Spleen (tissue), 11 donors: ENCODE measurements around the gene ROR1. TPM values are rescaled to one million over a fixed set of nuclear protein-coding genes. Genes with fewer than 3 reads are reported as not detected.

Experiments
- DNase-seq: peaks from one replicate; pipeline ENCODE4 v3.0.0-alpha.2; 2020
- H3K27ac ChIP-seq, 8 donors: fragments of 200-600 bp; sonication (generic) in 7 of 8; 1 replicate in 4 of 8; 2 replicates in 4 of 8; pipeline versions ENCODE4 v1.5.0 to v1.8.0; 2016 to 2021; ENCODE audit warnings: inconsistent platforms in 4 of 8, mild to moderate bottlenecking in 4 of 8, moderate library complexity in 1 of 8
- H3K27me3 ChIP-seq, 7 donors: fragments of 200-600 bp; sonication (generic) in 6 of 7; replicated peaks in 1 of 7; 1 replicate in 4 of 7; 2 replicates in 3 of 7; pipeline versions ENCODE4 v1.5.0 to v1.8.0; 2016 to 2021; ENCODE audit warnings: inconsistent platforms in 3 of 7, mild to moderate bottlenecking in 1 of 7
- H3K36me3 ChIP-seq, 6 donors: fragments of 200-600 bp; sonication (generic) in 5 of 6; 1 replicate in 4 of 6; 2 replicates in 2 of 6; pipeline versions ENCODE4 v1.5.0 to v1.8.0; 2016 to 2021; ENCODE audit warnings: inconsistent platforms in 2 of 6
- H3K4me1 ChIP-seq, 6 donors: fragments of 200-600 bp; sonication (generic) in 5 of 6; 1 replicate in 3 of 6; 2 replicates in 3 of 6; pipeline versions ENCODE4 v1.5.0 to v1.8.0; 2016 to 2021; ENCODE audit warnings: inconsistent platforms in 3 of 6
- H3K4me3 ChIP-seq, 8 donors: fragments of 200-600 bp; sonication (generic) in 7 of 8; 1 replicate in 4 of 8; 2 replicates in 4 of 8; pipeline versions ENCODE4 v1.5.0 to v1.8.0; 2016 to 2021; ENCODE audit warnings: inconsistent platforms in 4 of 8, mild to moderate bottlenecking in 4 of 8, moderate library complexity in 2 of 8
- H3K9me3 ChIP-seq, 8 donors: fragments of 200-600 bp; sonication (generic) in 7 of 8; 1 replicate in 4 of 8; 2 replicates in 4 of 8; pipeline versions ENCODE4 v1.5.0 to v1.8.0; 2016 to 2021; ENCODE audit warnings: inconsistent platforms in 4 of 8
- POLR2A ChIP-seq, 3 donors: fragments of 450-650 bp; IDR thresholded peaks; one replicate each; pipeline ENCODE4 v1.5.1; 2017; ENCODE audit warnings: antibody characterized with exemption in 3 of 3, mild to moderate bottlenecking in 1 of 3
- POLR2AphosphoS5 ChIP-seq, 3 donors: sonication (generic); formaldehyde crosslinking; IDR thresholded peaks; one replicate each; pipeline ENCODE4 v1.5.1; 2017; ENCODE audit warnings: antibody characterized with exemption in 3 of 3
- WGBS, 5 donors: extraction: QIAGEN DNeasy Blood & Tissue Kit in 3 of 5; methylation state at CpG; one replicate each; pipeline versions ENCODE4 v1.1.5 to v1.1.7; 2013 to 2018; 5-methylcytosine and 5-hydroxymethylcytosine counted together
- intact Hi-C: fragments of 100-400 bp; cut with DNase I; formaldehyde crosslinking; loops from one replicate; pipeline ENCODE4 v1.15.0; 2023; ENCODE audit warnings: low total_unique reads
- polyA plus RNA-seq, 3 donors: library from polyadenylated mRNA; stranded (reverse); fragments of 200-250 nt; gene quantifications; one replicate each; pipeline ENCODE4 v1.2.1, GENCODE V29; 2013
- total RNA-seq, 7 donors: library from RNA; depleted of rRNA in 3 of 7; stranded (reverse); fragments of >200 nt in 3 of 7; fragmentation: NEBNext Ultra II Directional in 4 of 7; extraction: Animal tissue kit (Norgen Biotek cat#: 25700) in 4 of 7; gene quantifications; one replicate each; pipeline versions ENCODE4 v1.1.0 to v1.2.1, GENCODE V29; 2016 to 2021
- TF ChIP-seq, protein P1 (sequence below), 11 experiments: fragments of 200-600 bp in 7 of 11; fragments of 450-650 bp in 4 of 11; sonication (generic) in 4 of 11; IDR thresholded peaks in 8 of 11; conservative IDR thresholded peaks in 3 of 11; 1 replicate in 7 of 11; 2 replicates in 4 of 11; pipeline versions ENCODE4 v1.4.0 to v1.8.0; 2016 to 2021; ENCODE audit warnings: antibody characterized with exemption in 11 of 11, inconsistent platforms in 4 of 11, mild to moderate bottlenecking in 1 of 11
- donor health status: healthy with polysubstance abuse.
- donor health status: DM: no; HTN: no; CAD: no; lungs with moderate emphysema.
- donor health status: DM: no; HTN: no; CAD: no.
- donor health status: Bipolar disorder and iron deficiency.
- donor health status: healthy.
- donor health status: DM: no; HTN: no; CAD: no.
- donor health status: DM: yes; HTN: yes; CAD: no.

The ROR1 gene
- total and polyA plus RNA-seq, 10 donors, result 0.43 to 12.3 (median 6.4) TPM

DNA sequence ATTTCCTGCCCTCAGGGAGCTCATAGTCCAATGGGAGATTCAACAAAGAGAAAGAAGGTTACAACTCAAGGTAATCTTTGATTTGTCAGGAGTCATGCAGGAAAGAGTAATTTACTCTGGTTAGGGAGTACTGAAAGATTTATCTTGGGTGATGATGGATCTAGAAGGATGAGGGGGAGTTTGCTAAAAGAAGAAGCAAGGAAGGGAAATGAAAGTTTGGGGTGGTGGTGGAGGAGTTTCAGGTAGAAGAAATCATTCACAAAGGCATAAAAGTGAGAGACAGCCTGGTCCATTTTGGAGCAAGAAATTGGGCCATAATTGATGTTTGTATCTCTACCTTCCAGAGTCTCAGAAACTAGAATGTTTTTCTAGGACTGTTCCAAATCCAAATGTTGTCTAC, 116.7 kb downstream of the ROR1 start:
- H3K4me3 ChIP-seq, result no peak overlapping the region
- H3K4me1 ChIP-seq, result peaks cover 0 to 30% (median 12%) of the 10 kb centered on the region in 6 donors
- no peaks in the 10 kb centered on the region for H3K9me3 ChIP-seq
- TF ChIP-seq POLR2A (IDR thresholded peaks at IDR 0.05) (no peak), POLR2AphosphoS5 (IDR thresholded peaks at IDR 0.05) (no peak)
- TF ChIP-seq, protein P1, sequence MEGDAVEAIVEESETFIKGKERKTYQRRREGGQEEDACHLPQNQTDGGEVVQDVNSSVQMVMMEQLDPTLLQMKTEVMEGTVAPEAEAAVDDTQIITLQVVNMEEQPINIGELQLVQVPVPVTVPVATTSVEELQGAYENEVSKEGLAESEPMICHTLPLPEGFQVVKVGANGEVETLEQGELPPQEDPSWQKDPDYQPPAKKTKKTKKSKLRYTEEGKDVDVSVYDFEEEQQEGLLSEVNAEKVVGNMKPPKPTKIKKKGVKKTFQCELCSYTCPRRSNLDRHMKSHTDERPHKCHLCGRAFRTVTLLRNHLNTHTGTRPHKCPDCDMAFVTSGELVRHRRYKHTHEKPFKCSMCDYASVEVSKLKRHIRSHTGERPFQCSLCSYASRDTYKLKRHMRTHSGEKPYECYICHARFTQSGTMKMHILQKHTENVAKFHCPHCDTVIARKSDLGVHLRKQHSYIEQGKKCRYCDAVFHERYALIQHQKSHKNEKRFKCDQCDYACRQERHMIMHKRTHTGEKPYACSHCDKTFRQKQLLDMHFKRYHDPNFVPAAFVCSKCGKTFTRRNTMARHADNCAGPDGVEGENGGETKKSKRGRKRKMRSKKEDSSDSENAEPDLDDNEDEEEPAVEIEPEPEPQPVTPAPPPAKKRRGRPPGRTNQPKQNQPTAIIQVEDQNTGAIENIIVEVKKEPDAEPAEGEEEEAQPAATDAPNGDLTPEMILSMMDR (IDR thresholded peaks at IDR 0.05 in 8 of 11, conservative IDR thresholded peaks at IDR 0.05 in 3 of 11), result no peak
- H3K27me3 ChIP-seq, result no peaks in the 10 kb centered on the region
- no peaks in the 10 kb centered on the region for H3K36me3 ChIP-seq
- intact Hi-C loops, result no loop called here
- no peak overlapping the region for H3K27ac ChIP-seq
- DNase-seq, result no peak

DNA sequence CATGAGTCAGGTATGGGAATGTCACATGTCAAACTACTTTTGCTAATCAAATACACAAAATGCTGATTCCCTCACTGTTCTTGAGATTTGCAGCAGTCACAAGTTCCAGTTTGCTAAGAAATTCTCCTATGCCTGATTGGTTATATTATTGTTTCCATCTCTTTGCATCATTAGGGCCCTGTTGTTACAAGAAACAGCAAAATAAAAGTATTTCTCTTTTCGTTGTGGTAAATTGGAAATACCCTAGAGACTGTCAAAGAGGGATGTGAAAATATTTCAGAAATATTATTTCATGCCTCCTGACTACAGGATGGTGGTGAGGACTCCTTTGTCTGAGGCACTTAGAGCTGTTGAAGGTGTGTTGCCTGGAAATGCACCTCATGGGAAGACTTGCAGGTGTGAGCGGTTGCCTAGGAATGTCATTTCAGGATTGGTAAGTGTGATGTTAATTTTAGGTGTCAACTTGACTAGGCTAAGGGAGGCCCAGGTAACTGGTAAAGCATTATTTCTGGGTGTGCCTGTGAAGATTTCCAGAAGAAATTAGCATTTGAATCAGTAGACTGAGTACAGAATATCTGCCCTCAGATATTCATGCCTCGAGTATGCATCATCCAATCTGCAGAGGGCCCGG, 117.4 kb downstream of the ROR1 start:
- Histone ChIP-seq H3K27me3 (no peaks in the 10 kb centered on the region), H3K4me3 (no peak overlapping the region), H3K36me3 (no peaks in the 10 kb centered on the region), H3K27ac (no peak overlapping the region), H3K9me3 (no peaks in the 10 kb centered on the region), H3K4me1 (peaks cover 0 to 30% (median 12%) of the 10 kb centered on the region in 6 donors)
- TF ChIP-seq, protein P1 (IDR thresholded peaks at IDR 0.05 in 8 of 11, conservative IDR thresholded peaks at IDR 0.05 in 3 of 11), result no peak
- TF ChIP-seq POLR2A (IDR thresholded peaks at IDR 0.05) (no peak), POLR2AphosphoS5 (IDR thresholded peaks at IDR 0.05) (no peak)
- intact Hi-C loops, result no loop called here
- no peak for DNase-seq
- WGBS, 5 donors, result 83 to 89% (median 87%) methylated on average over 4 of the region's 4 CpGs

DNA sequence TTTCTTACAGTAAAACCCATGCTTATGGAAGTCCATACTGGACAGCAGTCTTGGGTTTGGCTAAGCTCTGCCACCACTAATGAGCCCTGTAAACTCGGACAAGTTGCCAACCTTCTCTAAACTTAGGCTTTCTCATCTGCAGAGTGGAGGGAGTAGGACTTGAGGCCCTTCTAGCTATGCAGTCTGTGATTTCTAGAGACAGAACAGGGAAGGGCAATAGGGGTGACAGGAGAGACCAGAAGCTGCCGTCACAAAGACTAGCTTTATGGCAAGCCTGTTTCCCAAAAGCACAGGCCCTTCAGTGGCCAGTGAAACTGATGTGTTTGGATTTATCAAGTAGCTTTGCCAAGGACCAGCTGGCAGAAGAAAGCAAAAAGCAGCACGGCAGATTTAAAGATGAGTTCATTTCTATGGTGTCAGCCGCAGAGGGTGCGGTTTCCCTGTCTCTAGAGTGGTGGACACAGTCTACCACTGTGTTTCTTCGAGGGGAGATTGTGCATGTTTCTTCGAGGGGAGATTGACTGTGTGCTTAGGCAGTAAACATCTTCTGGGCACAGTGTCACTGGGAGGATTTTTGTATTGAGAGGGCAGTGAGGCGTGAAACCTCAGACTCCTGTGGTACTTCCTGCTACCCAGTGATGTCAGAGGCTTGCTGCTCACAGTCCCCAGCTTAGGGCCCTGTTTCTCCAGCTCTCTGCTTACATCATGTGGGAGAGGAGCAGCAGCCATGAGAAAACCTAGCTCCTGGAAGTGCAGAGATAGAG, 119.0 kb downstream of the ROR1 start:
- no peak overlapping the region for H3K4me3 ChIP-seq
- no peaks in the 10 kb centered on the region for H3K27me3 ChIP-seq
- H3K36me3 ChIP-seq, result no peaks in the 10 kb centered on the region
- H3K4me1 ChIP-seq, result peaks cover 0 to 30% (median 12%) of the 10 kb centered on the region in 6 donors
- DNase-seq, result peak; percentile 80
- intact Hi-C loops, result no loop called here
- TF ChIP-seq, protein P1 (IDR thresholded peaks at IDR 0.05 in 8 of 11, conservative IDR thresholded peaks at IDR 0.05 in 3 of 11), result no peak
- no peak for TF ChIP-seq POLR2A (IDR thresholded peaks at IDR 0.05)
- TF ChIP-seq POLR2AphosphoS5 (IDR thresholded peaks at IDR 0.05), result peak in 1 of 3 donors; percentile 56
- peak overlapping the region in 4 of 8 donors; percentile 33 to 75 (median 56) for H3K27ac ChIP-seq
- 59 to 69% (median 62%) methylated on average over 8 of the region's 8 CpGs for WGBS, 5 donors
- peaks cover 0 to 6% (median 2%) of the 10 kb centered on the region in 8 donors for H3K9me3 ChIP-seq

DNA sequence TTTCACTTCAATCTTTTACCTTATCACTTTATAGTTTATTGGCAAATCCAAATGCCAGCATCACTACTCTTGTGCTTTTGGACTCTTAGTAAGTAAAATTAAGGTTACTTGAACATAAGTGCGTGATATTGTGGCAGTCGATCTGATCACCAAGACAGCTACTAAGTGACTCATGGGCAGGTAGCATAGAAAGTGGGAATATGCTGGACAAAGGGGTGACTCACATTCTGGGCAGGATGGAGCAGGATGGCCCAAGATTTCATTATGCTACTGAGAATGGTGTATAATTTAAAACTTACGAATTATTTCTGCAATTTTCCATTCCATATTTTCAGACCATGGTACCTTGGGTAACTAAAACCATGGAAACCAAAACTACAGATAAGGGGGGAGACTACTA, 120.2 kb downstream of the ROR1 start:
- WGBS, 5 donors, result 90 to 99% (median 96%) methylated on average over 3 of the region's 3 CpGs
- H3K9me3 ChIP-seq, result peaks cover 0 to 7% (median 4%) of the 10 kb centered on the region in 8 donors
- H3K27ac ChIP-seq, result no peak overlapping the region
- DNase-seq, result no peak
- no peaks in the 10 kb centered on the region for H3K36me3 ChIP-seq
- no peak overlapping the region for H3K4me3 ChIP-seq
- H3K27me3 ChIP-seq, result no peaks in the 10 kb centered on the region
- H3K4me1 ChIP-seq, result peaks cover 0 to 30% (median 12%) of the 10 kb centered on the region in 6 donors
- intact Hi-C loops, result no loop called here
- no peak for TF ChIP-seq POLR2A (IDR thresholded peaks at IDR 0.05)
- TF ChIP-seq POLR2AphosphoS5 (IDR thresholded peaks at IDR 0.05), result no peak
- TF ChIP-seq, protein P1 (IDR thresholded peaks at IDR 0.05 in 8 of 11, conservative IDR thresholded peaks at IDR 0.05 in 3 of 11), result no peak
